Astrocyte (in vitro differentiated cells and primary cell): ENCODE data around the gene LMX1B. TPM values are rescaled to one million over a fixed set of nuclear protein-coding genes. Genes with fewer than 3 reads are reported as not detected.

Source experiments
- DNase-seq: peaks from one replicate; pipeline ENCODE4 v3.0.0-alpha.2; 2010; ENCODE audit warnings: low read depth
- FAIRE-seq: peaks from 2 replicates; lab custom pipeline; 2011; peaks lifted over from hg19 to GRCh38; lab: Jason Lieb, UNC
- H2AFZ ChIP-seq: 2 replicates; pipeline ENCODE4 v1.6.0; 2012; ENCODE audit warnings: low read depth, low read length, inconsistent platforms
- H3K27ac ChIP-seq: 2 replicates; pipeline ENCODE4 v1.5.1; 2011; ENCODE audit warnings: low read depth, low read length, inconsistent platforms
- H3K27me3 ChIP-seq: 2 replicates; pipeline ENCODE4 v1.6.0; 2011; ENCODE audit warnings: low read length, inconsistent platforms; ENCODE audit not compliant: insufficient read depth
- H3K36me3 ChIP-seq: 2 replicates; pipeline ENCODE4 v1.5.1; 2011; ENCODE audit warnings: low read length, inconsistent platforms; ENCODE audit not compliant: insufficient read depth
- H3K4me1 ChIP-seq: 2 replicates; pipeline ENCODE4 v1.5.1; 2011; ENCODE audit warnings: low read length, inconsistent platforms; ENCODE audit not compliant: insufficient read depth
- H3K4me2 ChIP-seq: 2 replicates; pipeline ENCODE4 v1.6.0; 2012; ENCODE audit warnings: low read length, inconsistent platforms
- H3K4me3 ChIP-seq: 2 replicates; pipeline ENCODE4 v1.5.1; 2011; ENCODE audit warnings: low read depth, mild to moderate bottlenecking, low read length, inconsistent platforms; ENCODE audit not compliant: insufficient read depth
- H3K79me2 ChIP-seq: 2 replicates; pipeline ENCODE4 v1.6.0; 2012; ENCODE audit warnings: mild to moderate bottlenecking, low read length, inconsistent platforms; ENCODE audit not compliant: insufficient read depth
- H3K9ac ChIP-seq: 2 replicates; pipeline ENCODE4 v1.6.0; 2012; ENCODE audit warnings: mild to moderate bottlenecking, low read length, inconsistent platforms
- H3K9me3 ChIP-seq: 2 replicates; pipeline ENCODE4 v1.5.1; 2012; ENCODE audit warnings: low read depth, mild to moderate bottlenecking, low read length, inconsistent platforms; ENCODE audit not compliant: insufficient read depth
- H4K20me1 ChIP-seq: 2 replicates; pipeline ENCODE4 v1.6.0; 2012; ENCODE audit warnings: low read length, inconsistent platforms; ENCODE audit not compliant: insufficient read depth
- H3K27ac Mint-ChIP-seq: one replicate; pipeline ENCODE4 v1.8.0; 2021; ENCODE audit warnings: mild to moderate bottlenecking, mixed read lengths; ENCODE audit not compliant: unreplicated experiment
- H3K27me3 Mint-ChIP-seq: one replicate; pipeline ENCODE4 v1.8.0; 2021; ENCODE audit warnings: low read depth, mixed read lengths; ENCODE audit not compliant: unreplicated experiment
- H3K36me3 Mint-ChIP-seq: one replicate; pipeline ENCODE4 v1.8.0; 2021; ENCODE audit warnings: low read depth, mixed read lengths; ENCODE audit not compliant: unreplicated experiment
- H3K4me1 Mint-ChIP-seq: one replicate; pipeline ENCODE4 v1.8.0; 2021; ENCODE audit warnings: low read depth, mixed read lengths; ENCODE audit not compliant: unreplicated experiment
- H3K4me3 Mint-ChIP-seq: one replicate; pipeline ENCODE4 v1.8.0; 2021; ENCODE audit warnings: mild to moderate bottlenecking, moderate library complexity, mixed read lengths; ENCODE audit not compliant: unreplicated experiment
- H3K9me3 Mint-ChIP-seq: one replicate; pipeline ENCODE4 v1.8.0; 2021; ENCODE audit warnings: mild to moderate bottlenecking, mixed read lengths; ENCODE audit not compliant: unreplicated experiment
- CTCF ChIP-seq: IDR thresholded peaks from 2 replicates; pipeline ENCODE4 v1.5.1; 2011; ENCODE audit warnings: low read depth, mild to moderate bottlenecking, inconsistent platforms, low read length, moderate library complexity; ENCODE audit not compliant: insufficient read depth
- EZH2 ChIP-seq: IDR thresholded peaks from 2 replicates; pipeline ENCODE4 v1.6.1; 2012; ENCODE audit warnings: mild to moderate bottlenecking, low read length, inconsistent platforms; ENCODE audit not compliant: insufficient read depth
- total RNA-seq: library from RNA; stranded (reverse); gene quantifications from 2 replicates; pipeline ENCODE4 v1.2.1, GENCODE V29; 2021

The LMX1B gene
- total RNA-seq, 1 donor from 2014 or later, result 0.45 TPM

GRCh38 chr9:126642010-126642744 lies 28.4 kb downstream of the LMX1B start:
- Histone ChIP-seq H3K4me1 (no peaks in the 10 kb centered on the region), H3K9me3 (no peaks in the 10 kb centered on the region), H3K4me2 (no peak overlapping the region), H3K27ac (no peak overlapping the region), H3K9ac (no peak overlapping the region), H3K79me2 (no peaks in the 10 kb centered on the region), H3K36me3 (no peaks in the 10 kb centered on the region), H2AFZ (no peak overlapping the region), H3K4me3 (no peak overlapping the region), H3K27me3 (peaks cover 83% of the 10 kb centered on the region), H4K20me1 (no peaks in the 10 kb centered on the region)
- FAIRE-seq (no peak), DNase-seq (no peak)
- H3K27ac Mint-ChIP-seq, result no peak overlapping the region
- no peaks in the 10 kb centered on the region for H3K9me3 Mint-ChIP-seq
- TF ChIP-seq EZH2, result no peak
- TF ChIP-seq CTCF, result no peak
- H3K4me3 Mint-ChIP-seq, result no peak overlapping the region
- peaks cover 90% of the 10 kb centered on the region for H3K27me3 Mint-ChIP-seq
- no peaks in the 10 kb centered on the region for H3K4me1 Mint-ChIP-seq
- H3K36me3 Mint-ChIP-seq, result no peaks in the 10 kb centered on the region

GRCh38 chr9:126642839-126643238 lies 29.1 kb downstream of the LMX1B start:
- no peak overlapping the region for H3K4me3 Mint-ChIP-seq
- Histone ChIP-seq H2AFZ (no peak overlapping the region), H3K36me3 (no peaks in the 10 kb centered on the region), H3K79me2 (no peaks in the 10 kb centered on the region), H3K4me1 (no peaks in the 10 kb centered on the region), H3K9me3 (no peaks in the 10 kb centered on the region), H3K4me2 (no peak overlapping the region), H3K4me3 (no peak overlapping the region), H3K9ac (no peak overlapping the region), H4K20me1 (no peaks in the 10 kb centered on the region), H3K27ac (no peak overlapping the region), H3K27me3 (peaks cover 86% of the 10 kb centered on the region)
- no peaks in the 10 kb centered on the region for H3K4me1 Mint-ChIP-seq
- FAIRE-seq (no peak), DNase-seq (no peak)
- H3K36me3 Mint-ChIP-seq, result no peaks in the 10 kb centered on the region
- TF ChIP-seq EZH2 (no peak), CTCF (no peak)
- H3K9me3 Mint-ChIP-seq, result no peaks in the 10 kb centered on the region
- peaks cover 92% of the 10 kb centered on the region for H3K27me3 Mint-ChIP-seq
- H3K27ac Mint-ChIP-seq, result no peak overlapping the region

GRCh38 chr9:126643945-126644527 lies 30.3 kb downstream of the LMX1B start:
- H3K4me1 Mint-ChIP-seq, result no peaks in the 10 kb centered on the region
- Histone ChIP-seq H3K4me1 (no peaks in the 10 kb centered on the region), H3K27me3 (peaks cover 81% of the 10 kb centered on the region), H3K4me3 (no peak overlapping the region), H3K9me3 (no peaks in the 10 kb centered on the region), H3K9ac (no peak overlapping the region), H3K36me3 (no peaks in the 10 kb centered on the region), H2AFZ (no peak overlapping the region), H3K27ac (no peak overlapping the region), H3K4me2 (no peak overlapping the region), H4K20me1 (no peaks in the 10 kb centered on the region), H3K79me2 (no peaks in the 10 kb centered on the region)
- no peak for DNase-seq
- no peak overlapping the region for H3K27ac Mint-ChIP-seq
- no peaks in the 10 kb centered on the region for H3K9me3 Mint-ChIP-seq
- peaks cover 98% of the 10 kb centered on the region for H3K27me3 Mint-ChIP-seq
- H3K4me3 Mint-ChIP-seq, result no peak overlapping the region
- TF ChIP-seq CTCF (no peak), EZH2 (no peak)
- no peaks in the 10 kb centered on the region for H3K36me3 Mint-ChIP-seq
- no peak for FAIRE-seq
